A549 (cell line): ENCODE data around the gene DDX1. TPM values are rescaled to one million over a fixed set of nuclear protein-coding genes. Genes with fewer than 3 reads are reported as not detected.

ENCODE experiments used
- ATAC-seq, 2 experiments: fragments of 200-7000 bp in 1 of 2; fragments of >200 bp in 1 of 2; cut with Nextera tagmentation in 1 of 2; cut with Tn5 transposase in 1 of 2; 3 replicates each; pipeline versions ENCODE4 v1.8.0 to v1.9.1; 2018 to 2020; ENCODE audit warnings: mild to moderate bottlenecking in 1 of 2, moderate library complexity in 1 of 2
- CTCF ChIA-PET: fragments of 300-600 bp; sonication (Branson Sonifier 250); formaldehyde crosslinking; extraction: SDS; loops from one replicate; lab custom pipeline; 2021; ENCODE audit warnings: antibody characterized with exemption, inconsistent platforms; lab: Yijun Ruan, JAX
- POLR2A ChIA-PET: fragments of 350-600 bp; formaldehyde crosslinking; extraction: SDS; loops from one replicate; lab custom pipeline; 2021; ENCODE audit warnings: antibody characterized with exemption, inconsistent platforms; lab: Yijun Ruan, JAX
- DNase-seq, 2 experiments: peaks; one replicate each; pipeline versions ENCODE4 v3.0.0 to v3.0.0-alpha.2; 2011 to 2016; ENCODE audit warnings: low read depth in 1 of 2, low spot score in 1 of 2
- FAIRE-seq: peaks from 2 replicates; lab custom pipeline; 2011; peaks lifted over from hg19 to GRCh38; lab: Jason Lieb, UNC
- H3K27ac ChIP-seq, 2 experiments: fragments of >200 bp; sonication (Bioruptor Twin); formaldehyde crosslinking; 3 replicates each; pipeline ENCODE4 v1.5.1; 2016 to 2017
- H3K4me1 ChIP-seq: fragments of >200 bp; sonication (Bioruptor Twin); formaldehyde crosslinking; 3 replicates; pipeline ENCODE4 v1.6.1; 2016
- H3K4me2 ChIP-seq: fragments of >200 bp; sonication (Bioruptor Twin); formaldehyde crosslinking; 3 replicates; pipeline ENCODE4 v1.6.1; 2016
- H3K4me3 ChIP-seq: fragments of >200 bp; sonication (Bioruptor Twin); formaldehyde crosslinking; 3 replicates; pipeline ENCODE4 v1.5.1; 2016
- H3K9me3 ChIP-seq: fragments of >200 bp; sonication (Bioruptor Twin); formaldehyde crosslinking; 3 replicates; pipeline ENCODE4 v1.6.1; 2016
- BCL3 ChIP-seq: fragments of >200 bp; sonication (Bioruptor Twin); formaldehyde crosslinking; IDR thresholded peaks from 3 replicates; pipeline ENCODE4 v1.6.1; 2016
- BHLHE40 ChIP-seq: IDR thresholded peaks from 2 replicates; pipeline ENCODE4 v1.6.1; 2012; ENCODE audit warnings: low read depth, low read length, inconsistent platforms
- CBX2 ChIP-seq: fragments of 200-600 bp; sonication (generic); IDR thresholded peaks from 2 replicates; pipeline ENCODE4 v1.6.1; 2016; ENCODE audit warnings: low read depth, mild to moderate bottlenecking, borderline replicate concordance
- CHD4 ChIP-seq: fragments of 200-600 bp; sonication (generic); IDR thresholded peaks from 2 replicates; pipeline ENCODE4 v1.6.1; 2016; ENCODE audit warnings: antibody characterized with exemption, mild to moderate bottlenecking, borderline replicate concordance
- EHF ChIP-seq: fragments of 250-450 bp; sonication (Bioruptor Pico); IDR thresholded peaks from 2 replicates; pipeline ENCODE4 v1.5.0; 2020; ENCODE audit warnings: mild to moderate bottlenecking
- ELK1 ChIP-seq: fragments of 150-350 bp; IDR thresholded peaks from 2 replicates; pipeline ENCODE4 v1.6.1; 2014; ENCODE audit warnings: low read depth, mild to moderate bottlenecking, low read length
- EP300 ChIP-seq, 2 experiments: fragments of >200 bp; sonication (Bioruptor Twin); formaldehyde crosslinking; IDR thresholded peaks; 2 replicates in 1 of 2; 3 replicates in 1 of 2; pipeline ENCODE4 v1.6.1; 2016 to 2017
- ESRRA ChIP-seq: fragments of 150-350 bp; IDR thresholded peaks from 2 replicates; pipeline ENCODE4 v1.6.1; 2014; ENCODE audit warnings: mild to moderate bottlenecking, low read length, borderline replicate concordance
- FOSB ChIP-seq: fragments of 250-450 bp; sonication (Bioruptor Pico); IDR thresholded peaks from 2 replicates; pipeline ENCODE4 v1.5.0; 2020; ENCODE audit warnings: mild to moderate bottlenecking, moderate library complexity
- GATA3 ChIP-seq: IDR thresholded peaks from 2 replicates; pipeline ENCODE4 v1.6.1; 2012; ENCODE audit warnings: borderline replicate concordance
- HES2 ChIP-seq: fragments of >200 bp; sonication (Bioruptor Twin); formaldehyde crosslinking; IDR thresholded peaks from 2 replicates; pipeline ENCODE4 v1.6.1; 2016
- KDM1A ChIP-seq: fragments of 200-600 bp; sonication (generic); IDR thresholded peaks from 2 replicates; pipeline ENCODE4 v1.6.1; 2016; ENCODE audit warnings: low read depth, mild to moderate bottlenecking
- MAFK ChIP-seq: fragments of 450-650 bp; IDR thresholded peaks from 2 replicates; pipeline ENCODE4 v1.6.1; 2014; ENCODE audit not compliant: partially characterized antibody
- MYC ChIP-seq: IDR thresholded peaks from 2 replicates; pipeline ENCODE4 v1.6.1; 2012; ENCODE audit warnings: mild to moderate bottlenecking, inconsistent platforms, low read length, improper control_type of control experiment, borderline replicate concordance
- POLR2AphosphoS2 ChIP-seq: conservative IDR thresholded peaks from 2 replicates; pipeline ENCODE4 v1.6.1; 2012; ENCODE audit warnings: low read length, improper control_type of control experiment, inconsistent platforms
- RARB ChIP-seq: fragments of 250-450 bp; sonication (Bioruptor Pico); IDR thresholded peaks from 2 replicates; pipeline ENCODE4 v1.8.0; 2021; ENCODE audit warnings: mild to moderate bottlenecking, moderate library complexity
- RCOR1 ChIP-seq: fragments of 150-350 bp; IDR thresholded peaks from 2 replicates; pipeline ENCODE4 v1.6.1; 2014; ENCODE audit warnings: antibody characterized with exemption, low read length, low read depth
- SMC3 ChIP-seq: fragments of >200 bp; sonication (Bioruptor Twin); formaldehyde crosslinking; IDR thresholded peaks from 3 replicates; pipeline ENCODE4 v1.6.1; 2018; ENCODE audit warnings: inconsistent platforms
- TP53 ChIP-seq: fragments of 250-450 bp; sonication (Bioruptor Pico); IDR thresholded peaks from 2 replicates; pipeline ENCODE4 v1.5.0; 2021; ENCODE audit warnings: mild to moderate bottlenecking, moderate library complexity
- USF2 ChIP-seq: fragments of 450-650 bp; IDR thresholded peaks from 2 replicates; pipeline ENCODE4 v1.6.1; 2014; ENCODE audit warnings: antibody characterized with exemption
- ZC3H11A ChIP-seq: fragments of 450-650 bp; IDR thresholded peaks from 2 replicates; pipeline ENCODE4 v1.6.1; 2014; ENCODE audit warnings: antibody characterized with exemption, mild to moderate bottlenecking
- ZFP36 ChIP-seq: fragments of 450-650 bp; IDR thresholded peaks from 2 replicates; pipeline ENCODE4 v1.6.1; 2014; ENCODE audit warnings: borderline replicate concordance; ENCODE audit not compliant: partially characterized antibody
- ZNF302 ChIP-seq: fragments of 250-450 bp; sonication (Bioruptor Pico); IDR thresholded peaks from 2 replicates; pipeline ENCODE4 v1.9.0; 2021; ENCODE audit warnings: inconsistent platforms, mild to moderate bottlenecking, moderate library complexity
- ZSCAN20 ChIP-seq: fragments of 250-450 bp; sonication (Bioruptor Pico); IDR thresholded peaks from 2 replicates; pipeline ENCODE4 v1.8.0; 2022; ENCODE audit warnings: mild to moderate bottlenecking, moderate library complexity
- WGBS: methylation state at CpG from one replicate; pipeline ENCODE4 v1.1.6; 2017; ENCODE audit errors: missing lambda C conversion rate; 5-methylcytosine and 5-hydroxymethylcytosine counted together
- polyA plus RNA-seq, 4 experiments: library from polyadenylated mRNA; depleted of rRNA in 3 of 4; stranded (reverse); fragments of >200 nt; fragmentation: RNase III in 1 of 4; extraction: RNeasy Plus Mini Kit Qiagen cat#74134 plus additional on column Dnase treatment in 1 of 4; gene quantifications; 2 replicates in 3 of 4; 3 replicates in 1 of 4; pipeline ENCODE4 v1.2.3, GENCODE V29; 2011 to 2017

Gene DDX1
- polyA plus RNA-seq, 2 of the 4 experiments (the other 2 are of a cell fraction), result 157 to 214 TPM

GRCh38 chr2:15674637-15675455, 83.2 kb downstream of the DDX1 start:
- peak; percentile 59 to 77 for ATAC-seq
- Histone ChIP-seq H3K4me1 (peaks cover 28% of the 10 kb centered on the region), H3K4me3 (no peak overlapping the region)
- DNase-seq, result peak; percentile 51 to 52
- TF ChIP-seq ZFP36 (peak; percentile 33), TP53 (CRISPR knock-in tag) (no peak)
- TF ChIP-seq, all 56 proteins: peak for 1
- peak overlapping the region; percentile 58 to 64 for H3K27ac ChIP-seq
- FAIRE-seq, result no peak
- CTCF ChIA-PET, result interaction anchor here (1.3 kb wide), 1 partner anchor 38 kb away, joined by 4 read pairs; no protein-coding TSS in a partner anchor
- H3K9me3 ChIP-seq, result no peaks in the 10 kb centered on the region
- H3K4me2 ChIP-seq, result peak overlapping the region; percentile 64
- POLR2A ChIA-PET, result interaction anchor here (0.7 kb wide), 2 partner anchors 55 to 322 kb away, joined by 3 read pairs; no protein-coding TSS in a partner anchor
- WGBS, result 69% methylated on average over 16 of the region's 16 CpGs

- 54% methylated on average over 10 of the region's 10 CpGs for WGBS
- H3K4me2 ChIP-seq, result peak overlapping the region; percentile 64
- POLR2A ChIA-PET, result no interaction called here
- peaks cover 28% of the 10 kb centered on the region for H3K4me1 ChIP-seq
- TF ChIP-seq ESRRA, result no peak
- TF ChIP-seq, all 56 proteins: peak for 0
- CTCF ChIA-PET, result interaction anchor here (1.3 kb wide), 1 partner anchor 39 kb away, joined by 4 read pairs; no protein-coding TSS in a partner anchor
- ATAC-seq (peak; percentile 66 to 67), FAIRE-seq (no peak), DNase-seq (peak; percentile 39 to 40)
- Histone ChIP-seq H3K4me3 (no peak overlapping the region), H3K9me3 (no peaks in the 10 kb centered on the region), H3K27ac (peak overlapping the region; percentile 58 to 64)
These were observed 84.0 kb downstream of the DDX1 start for GRCh38 chr2:15675456-15676195.

- no peak for DNase-seq
- ChIA-PET POLR2A (no interaction called here), CTCF (no interaction called here)
- 74% methylated on average over 9 of the region's 9 CpGs for WGBS
- no peak overlapping the region for H3K4me3 ChIP-seq
- H3K9me3 ChIP-seq, result no peaks in the 10 kb centered on the region
- H3K4me1 ChIP-seq, result peaks cover 28% of the 10 kb centered on the region
- H3K4me2 ChIP-seq, result no peak overlapping the region
- TF ChIP-seq SMC3 (no peak), MAFK (no peak), EP300 (IDR thresholded peaks at IDR 0.05) (no peak), BHLHE40 (no peak), RARB (no peak), HES2 (no peak), POLR2AphosphoS2 (no peak)
- TF ChIP-seq, all 56 proteins: peak for 0
- H3K27ac ChIP-seq, result no peak overlapping the region
- no peak for ATAC-seq
- no peak for FAIRE-seq
These were observed 85.6 kb downstream of the DDX1 start for GRCh38 chr2:15677141-15677843.

GRCh38 chr2:15678346-15678745, 86.7 kb downstream of the DDX1 start:
- H3K4me1 ChIP-seq, result peaks cover 27% of the 10 kb centered on the region
- ChIA-PET CTCF (interaction anchor here (0.6 kb wide), 1 partner anchor 19 kb away, joined by 3 read pairs; no protein-coding TSS in a partner anchor), POLR2A (no interaction called here)
- no peak for FAIRE-seq
- no peak overlapping the region for H3K4me3 ChIP-seq
- H3K27ac ChIP-seq, result no peak overlapping the region
- H3K4me2 ChIP-seq, result no peak overlapping the region
- no peaks in the 10 kb centered on the region for H3K9me3 ChIP-seq
- DNase-seq, result no peak
- ATAC-seq, result no peak
- WGBS, result 41% methylated on average over 5 of the region's 5 CpGs
- TF ChIP-seq EP300 (IDR thresholded peaks at IDR 0.05) (no peak), ELK1 (no peak), FOSB (CRISPR knock-in tag) (no peak), USF2 (no peak), CBX2 (no peak), KDM1A (no peak), EHF (CRISPR knock-in tag) (no peak), MYC (no peak), GATA3 (no peak), ZNF302 (CRISPR knock-in tag) (no peak), ZC3H11A (no peak), ZSCAN20 (CRISPR knock-in tag) (no peak), ZFP36 (no peak), CHD4 (no peak), BCL3 (no peak), RCOR1 (no peak)
